Measurements from ENCODE around the gene PACC1.

PACC1 gene

GRCh38 chr1:212437179-212437798, 22.6 kb upstream of the PACC1 start:
- peaks cover 0 to 25% (median 14%) of the 10 kb centered on the region in 4 donors for H3K4me1 ChIP-seq
- H3K36me3 ChIP-seq: no peaks in the 10 kb centered on the region
- DNase-seq: no peak
- no peaks in the 10 kb centered on the region for H3K27me3 ChIP-seq
- H3K27ac ChIP-seq: no peak overlapping the region
- TF ChIP-seq, protein P1, sequence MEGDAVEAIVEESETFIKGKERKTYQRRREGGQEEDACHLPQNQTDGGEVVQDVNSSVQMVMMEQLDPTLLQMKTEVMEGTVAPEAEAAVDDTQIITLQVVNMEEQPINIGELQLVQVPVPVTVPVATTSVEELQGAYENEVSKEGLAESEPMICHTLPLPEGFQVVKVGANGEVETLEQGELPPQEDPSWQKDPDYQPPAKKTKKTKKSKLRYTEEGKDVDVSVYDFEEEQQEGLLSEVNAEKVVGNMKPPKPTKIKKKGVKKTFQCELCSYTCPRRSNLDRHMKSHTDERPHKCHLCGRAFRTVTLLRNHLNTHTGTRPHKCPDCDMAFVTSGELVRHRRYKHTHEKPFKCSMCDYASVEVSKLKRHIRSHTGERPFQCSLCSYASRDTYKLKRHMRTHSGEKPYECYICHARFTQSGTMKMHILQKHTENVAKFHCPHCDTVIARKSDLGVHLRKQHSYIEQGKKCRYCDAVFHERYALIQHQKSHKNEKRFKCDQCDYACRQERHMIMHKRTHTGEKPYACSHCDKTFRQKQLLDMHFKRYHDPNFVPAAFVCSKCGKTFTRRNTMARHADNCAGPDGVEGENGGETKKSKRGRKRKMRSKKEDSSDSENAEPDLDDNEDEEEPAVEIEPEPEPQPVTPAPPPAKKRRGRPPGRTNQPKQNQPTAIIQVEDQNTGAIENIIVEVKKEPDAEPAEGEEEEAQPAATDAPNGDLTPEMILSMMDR (IDR thresholded peaks at IDR 0.05): no peak
- H3K9me3 ChIP-seq: no peaks in the 10 kb centered on the region
- no peak overlapping the region for H3K4me3 ChIP-seq
- intact Hi-C loops (cut with DNase I; ENCODE audit: low total_unique reads): no loop called here

DNA sequence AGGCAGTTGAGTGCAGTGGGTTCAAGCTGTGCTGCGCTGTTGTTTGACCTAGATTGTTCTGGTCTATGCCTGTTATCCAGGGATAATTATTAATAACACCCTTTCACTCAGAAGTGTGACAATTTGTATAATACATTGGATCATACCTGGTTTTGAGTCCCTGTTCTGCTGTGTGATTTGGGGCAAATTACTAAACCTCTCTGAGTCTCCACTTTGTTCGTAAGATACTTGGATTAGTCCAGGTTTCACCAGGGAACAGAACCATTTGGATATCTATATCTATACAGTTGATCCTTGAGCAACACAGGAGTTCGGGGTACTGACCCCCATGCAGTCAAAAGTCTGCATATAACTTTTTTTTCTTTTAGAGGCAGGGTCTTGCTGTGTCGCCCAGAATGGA, 20.3 kb upstream of the PACC1 start:
- intact Hi-C loops (cut with DNase I; ENCODE audit: low total_unique reads): no loop called here
- H3K27me3 ChIP-seq: no peaks in the 10 kb centered on the region
- no peak overlapping the region for H3K27ac ChIP-seq

GRCh38 chr1:212433577-212434462, 19.1 kb upstream of the PACC1 start:
- TF ChIP-seq, protein P1 (IDR thresholded peaks at IDR 0.05): no peak
- peak overlapping the region; percentile 84 to 99 for H3K27ac ChIP-seq
- no peaks in the 10 kb centered on the region for H3K9me3 ChIP-seq
- H3K4me3 ChIP-seq: peak overlapping the region; percentile 72 to 96
- DNase-seq: no peak
- intact Hi-C loops (cut with DNase I; ENCODE audit: low total_unique reads): no loop called here
- H3K36me3 ChIP-seq: no peaks in the 10 kb centered on the region
- H3K27me3 ChIP-seq: no peaks in the 10 kb centered on the region
- H3K4me1 ChIP-seq: peaks cover 0 to 24% (median 17%) of the 10 kb centered on the region in 4 donors

More for the DNA sequence above, 20.3 kb upstream of the PACC1 start:
- H3K4me1 ChIP-seq: peaks cover 0 to 24% (median 17%) of the 10 kb centered on the region in 4 donors
- DNase-seq: no peak
- no peak overlapping the region for H3K4me3 ChIP-seq
- H3K9me3 ChIP-seq: no peaks in the 10 kb centered on the region
- H3K36me3 ChIP-seq: no peaks in the 10 kb centered on the region
- TF ChIP-seq, protein P1 (IDR thresholded peaks at IDR 0.05): no peak

GRCh38 chr1:212432661-212433576, 18.2 kb upstream of the PACC1 start, which contains the start of gene NENF:
TSS of gene NENF (plus strand) at chr1:212432920. CDS start at chr1:212432944, 24 bp downstream.
- no peaks in the 10 kb centered on the region for H3K27me3 ChIP-seq
- peak; percentile 81 to 92 for DNase-seq
- intact Hi-C loops (cut with DNase I; ENCODE audit: low total_unique reads): no loop called here
- TF ChIP-seq, protein P1 (IDR thresholded peaks at IDR 0.05): peak in 1 of 2 experiments; percentile 9
- peak within 1 kb of the TSS; percentile 84 to 99 for H3K27ac ChIP-seq
- no peaks in the 10 kb centered on the region for H3K9me3 ChIP-seq
- peaks cover 0 to 24% (median 17%) of the 10 kb centered on the region in 4 donors for H3K4me1 ChIP-seq
- H3K4me3 ChIP-seq: peak within 1 kb of the TSS; percentile 72 to 96
- no peaks in the 10 kb centered on the region for H3K36me3 ChIP-seq

DNA sequence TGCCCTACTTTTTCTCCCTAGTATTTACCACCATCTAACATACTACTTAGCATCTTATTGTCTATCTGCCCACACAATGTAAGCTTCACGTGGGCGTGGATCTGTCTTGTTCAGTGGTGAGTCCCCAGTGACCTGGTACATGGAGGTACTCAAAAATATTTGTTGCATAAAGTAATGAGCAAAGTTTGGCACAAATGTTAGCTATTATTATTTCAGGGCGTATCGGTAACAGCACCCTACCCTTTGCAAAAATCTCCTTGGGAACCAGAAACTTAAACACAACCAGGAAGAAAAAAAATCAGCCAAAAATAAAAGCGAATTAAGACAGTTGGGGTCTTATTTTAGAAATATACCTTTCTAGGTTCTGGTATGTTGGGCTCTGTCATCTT, 17.6 kb upstream of the PACC1 start:
- H3K4me1 ChIP-seq: peaks cover 0 to 24% (median 17%) of the 10 kb centered on the region in 4 donors
- TF ChIP-seq, protein P1 (IDR thresholded peaks at IDR 0.05): no peak
- intact Hi-C loops (cut with DNase I; ENCODE audit: low total_unique reads): no loop called here
- DNase-seq: no peak
- H3K4me3 ChIP-seq: peak overlapping the region; percentile 72 to 96
- H3K27ac ChIP-seq: peak overlapping the region; percentile 84 to 99
- no peaks in the 10 kb centered on the region for H3K9me3 ChIP-seq
- no peaks in the 10 kb centered on the region for H3K27me3 ChIP-seq
- H3K36me3 ChIP-seq: no peaks in the 10 kb centered on the region

All from tibial artery (tissue), 4 donors.